HepG2 (cell line): Measurements from ENCODE around the gene NKX6-2. TPM values are rescaled to one million over a fixed set of nuclear protein-coding genes. Genes with fewer than 3 reads are reported as not detected.

ENCODE experiments used
- ATAC-seq: fragments of 200-7000 bp; cut with Tn5 transposase; 3 replicates; pipeline ENCODE4 v1.9.1; 2020; ENCODE audit warnings: mild to moderate bottlenecking, moderate library complexity
- BruUV-seq: library from RNA; stranded (reverse); fragments of 400-500 nt; replicated peaks from 2 replicates; lab custom pipeline; 2021; lab: Mats Ljungman, UMichigan
- CTCF ChIA-PET: fragments of 300-600 bp; formaldehyde crosslinking; extraction: SDS; loops from one replicate; lab custom pipeline; 2021; ENCODE audit warnings: low total read pairs, inconsistent platforms, low intra/inter-chr PET ratio; lab: Yijun Ruan, JAX
- POLR2A ChIA-PET: fragments of 350-600 bp; sonication (Branson Sonifier 250); formaldehyde crosslinking; loops from one replicate; lab custom pipeline; 2020; ENCODE audit warnings: antibody characterized with exemption, inconsistent platforms; lab: Yijun Ruan, JAX
- DNase-seq: peaks from one replicate; pipeline ENCODE4 v3.0.0-alpha.2; 2015; ENCODE audit warnings: low spot score
- FAIRE-seq: peaks from 3 replicates; lab custom pipeline; 2011; peaks lifted over from hg19 to GRCh38; lab: Jason Lieb, UNC
- H2AFZ ChIP-seq: one replicate; pipeline ENCODE4 v1.6.1; 2011; ENCODE audit warnings: low read length, inconsistent platforms
- H3K27ac ChIP-seq: fragments of 300-600 bp; 3 replicates; pipeline ENCODE4 v1.8.0; 2011; ENCODE audit warnings: mixed run types, mild to moderate bottlenecking, mixed read lengths, low read length, inconsistent platforms; ENCODE audit not compliant: insufficient read depth; ENCODE audit errors: extremely low read length
- H3K27me3 ChIP-seq, 2 experiments: fragments of 200-600 bp in 1 of 2; 2 replicates in 1 of 2; 3 replicates in 1 of 2; pipeline versions ENCODE4 v1.6.0 to v1.8.0; 2011; ENCODE audit warnings: low read length in 2 of 2, mild to moderate bottlenecking in 2 of 2, moderate library complexity in 2 of 2, inconsistent platforms in 1 of 2; ENCODE audit not compliant: insufficient read depth in 2 of 2, control insufficient read depth in 1 of 2
- H3K36me3 ChIP-seq, 2 experiments: fragments of 200-600 bp in 1 of 2; replicated peaks in 1 of 2; 2 replicates in 1 of 2; 3 replicates in 1 of 2; pipeline versions ENCODE4 v1.5.1 to v1.8.0; 2011; ENCODE audit warnings: low read length in 2 of 2, inconsistent platforms in 1 of 2; ENCODE audit not compliant: insufficient read depth in 2 of 2, control insufficient read depth in 1 of 2
- H3K4me1 ChIP-seq: 2 replicates; pipeline ENCODE4 v1.5.1; 2012; ENCODE audit warnings: low read length, inconsistent platforms; ENCODE audit not compliant: insufficient read depth
- H3K4me2 ChIP-seq: 2 replicates; pipeline ENCODE4 v1.6.0; 2011; ENCODE audit warnings: low read depth, low read length, inconsistent platforms
- H3K4me3 ChIP-seq, 3 experiments: fragments of 200-600 bp in 1 of 3; sonication (generic), shearing (Covaris generic) in 1 of 3; replicated peaks in 1 of 3; 2 replicates each; pipeline ENCODE4 v1.5.1; 2011 to 2016; ENCODE audit warnings: low read length in 3 of 3, inconsistent platforms in 2 of 3, low read depth in 2 of 3, mild to moderate bottlenecking in 2 of 3, control low read depth in 1 of 3, mixed read lengths in 1 of 3; ENCODE audit not compliant: insufficient read depth in 1 of 3
- H3K79me2 ChIP-seq: one replicate; pipeline ENCODE4 v1.6.1; 2011; ENCODE audit warnings: low read length, inconsistent platforms; ENCODE audit not compliant: insufficient read depth
- H3K9ac ChIP-seq: 2 replicates; pipeline ENCODE4 v1.6.0; 2011; ENCODE audit warnings: mild to moderate bottlenecking, low read depth, low read length, inconsistent platforms; ENCODE audit not compliant: insufficient read depth
- H3K9me3 ChIP-seq: 2 replicates; pipeline ENCODE4 v1.5.1; 2012; ENCODE audit warnings: mild to moderate bottlenecking, low read length
- H4K20me1 ChIP-seq: 2 replicates; pipeline ENCODE4 v1.6.0; 2011; ENCODE audit warnings: inconsistent platforms, mild to moderate bottlenecking, low read length, moderate library complexity; ENCODE audit not compliant: insufficient read depth
- LBX2 ChIP-seq: sonication (generic); formaldehyde crosslinking; IDR thresholded peaks from 2 replicates; pipeline ENCODE4 v1.5.0; 2020; ENCODE audit warnings: missing genetic modification reagents, mild to moderate bottlenecking, borderline replicate concordance
- NFE2 ChIP-seq: sonication (generic); formaldehyde crosslinking; IDR thresholded peaks from 2 replicates; pipeline ENCODE4 v1.4.0; 2020; ENCODE audit warnings: missing genetic modification reagents
- PCBP1 ChIP-seq: fragments of 200-400 bp; formaldehyde crosslinking; IDR thresholded peaks from 2 replicates; pipeline ENCODE4 v1.6.1; 2017; ENCODE audit warnings: mild to moderate bottlenecking, low read depth, low read length, borderline replicate concordance
- POLR2G ChIP-seq: fragments of 200-400 bp; formaldehyde crosslinking; IDR thresholded peaks from 2 replicates; pipeline ENCODE4 v1.6.1; 2018; ENCODE audit warnings: mild to moderate bottlenecking, low read depth, low read length, moderate library complexity
- SMC3 ChIP-seq: IDR thresholded peaks from 2 replicates; pipeline ENCODE4 v1.6.1; 2011; ENCODE audit warnings: low read length, improper control_type of control experiment
- SNAPC4 ChIP-seq: sonication (generic); formaldehyde crosslinking; IDR thresholded peaks from 2 replicates; pipeline ENCODE4 v1.4.0; 2020; ENCODE audit warnings: mild to moderate bottlenecking, missing genetic modification reagents
- ZBTB14 ChIP-seq: sonication (generic); formaldehyde crosslinking; IDR thresholded peaks from 2 replicates; pipeline ENCODE4 v1.4.0; 2020; ENCODE audit warnings: missing genetic modification reagents
- ZBTB39 ChIP-seq: sonication (generic); formaldehyde crosslinking; IDR thresholded peaks from 2 replicates; pipeline ENCODE4 v1.5.0; 2020; ENCODE audit warnings: missing genetic modification reagents
- ZNF616 ChIP-seq: sonication (generic); formaldehyde crosslinking; IDR thresholded peaks from 2 replicates; pipeline ENCODE4 v1.5.0; 2020; ENCODE audit warnings: low read depth, mild to moderate bottlenecking, missing genetic modification reagents
- WGBS: methylation state at CpG from one replicate; pipeline ENCODE4 v1.1.6; 2017; ENCODE audit warnings: low lambda C conversion rate; 5-methylcytosine and 5-hydroxymethylcytosine counted together
- in situ Hi-C: cut with HindIII; loops from 2 replicates; pipeline ENCODE4 v1.10.0; 2017; ENCODE audit warnings: low pct_unique_long_range_greater_than_20kb; ENCODE audit not compliant: extremely low pct_ligation_motif_present
- intact Hi-C: fragments of 100-400 bp; cut with micrococcal nuclease; formaldehyde crosslinking; loops from one replicate; pipeline ENCODE4 v1.10.0; 2022; ENCODE audit not compliant: unreplicated experiment
- polyA plus RNA-seq, 8 experiments: library from polyadenylated mRNA; depleted of rRNA in 3 of 8; stranded (reverse) in 7 of 8; unstranded in 1 of 8; fragments of >200 nt; fragmentation: Illumina TruSeq in 4 of 8; extraction: Trizol in 4 of 8; gene quantifications; 2 replicates each; pipeline versions ENCODE4 v1.2.1 to v1.2.3, GENCODE V29; 2011 to 2016; ENCODE audit warnings: low read depth in 4 of 8, missing spikeins in 1 of 8, mixed read lengths in 1 of 8; ENCODE audit not compliant: insufficient read depth in 1 of 8
- total RNA-seq, 5 experiments: library from RNA; depleted of rRNA; stranded (reverse); fragments of >200 nt; fragmentation: Illumina TruSeq; extraction: Trizol; gene quantifications; 2 replicates each; pipeline ENCODE4 v1.2.3, GENCODE V29; 2016; ENCODE audit warnings: low read depth in 1 of 5

The NKX6-2 gene
- total and polyA plus RNA-seq, 2 of the 13 experiments (the other 11 are each of a cell fraction or from before 2014, with no cell fraction given): not detected

- Histone ChIP-seq H3K9ac (no peak overlapping the region), H2AFZ (no peak overlapping the region), H3K4me1 (no peaks in the 10 kb centered on the region), H3K4me2 (no peak overlapping the region), H3K27me3 (peaks cover 3 to 40% of the 10 kb centered on the region in 2 experiments; a peak in 4 of 5 replicates), H3K79me2 (no peaks in the 10 kb centered on the region), H3K36me3 (no peaks in the 10 kb centered on the region), H3K9me3 (peaks cover 12% of the 10 kb centered on the region), H4K20me1 (no peaks in the 10 kb centered on the region), H3K4me3 (no peak overlapping the region), H3K27ac (no peak overlapping the region)
- WGBS: 32% methylated on average over 7 of the region's 29 CpGs
- DNase-seq: no peak
- no peak for ATAC-seq
- TF ChIP-seq LBX2: no peak
- no peak for TF ChIP-seq ZNF616 (CRISPR knock-in tag)
- TF ChIP-seq NFE2 (CRISPR knock-in tag): no peak
- CTCF ChIA-PET: no interaction called here
- intact Hi-C loops: no loop called here
- in situ Hi-C loops: no loop called here
- no TSS peak for BruUV-seq
- no peak for FAIRE-seq
- POLR2A ChIA-PET: no interaction called here
Observed at GRCh38 chr10:132817701-132818211, 31.8 kb upstream of the NKX6-2 start.

- in situ Hi-C loops: no loop called here
Observed at GRCh38 chr10:132816718-132817117, 30.8 kb upstream of the NKX6-2 start.

More at GRCh38 chr10:132816718-132817117, 30.8 kb upstream of the NKX6-2 start:
- no peak overlapping the region for H3K4me2 ChIP-seq
- POLR2A ChIA-PET: no interaction called here
- no peak overlapping the region for H3K27ac ChIP-seq
- H3K9me3 ChIP-seq: peaks cover 3% of the 10 kb centered on the region
- DNase-seq (no peak), FAIRE-seq (no peak)
- intact Hi-C loops: no loop called here
- H4K20me1 ChIP-seq: no peaks in the 10 kb centered on the region
- H3K27me3 ChIP-seq: peaks cover 3 to 40% of the 10 kb centered on the region in 2 experiments; a peak in 4 of 5 replicates
- H2AFZ ChIP-seq: no peak overlapping the region
- no peaks in the 10 kb centered on the region for H3K36me3 ChIP-seq
- CTCF ChIA-PET: no interaction called here
- BruUV-seq: no TSS peak
- H3K4me1 ChIP-seq: no peaks in the 10 kb centered on the region
- H3K79me2 ChIP-seq: no peaks in the 10 kb centered on the region
- no peak overlapping the region for H3K4me3 ChIP-seq
- H3K9ac ChIP-seq: no peak overlapping the region
- 48% methylated on average over 12 of the region's 12 CpGs for WGBS
- TF ChIP-seq SMC3: no peak
- TF ChIP-seq SNAPC4 (CRISPR knock-in tag): no peak
- TF ChIP-seq ZBTB14 (CRISPR knock-in tag): no peak
- TF ChIP-seq PCBP1: no peak
- TF ChIP-seq ZBTB39 (CRISPR knock-in tag): no peak
- TF ChIP-seq POLR2G: no peak
- TF ChIP-seq, all 625 proteins: peak for 0
- ATAC-seq: no peak
